SK-N-SH (cell line): ENCODE data around the gene DCLRE1B. TPM values are rescaled to one million over a fixed set of nuclear protein-coding genes. Genes with fewer than 3 reads are reported as not detected.

ENCODE experiments used
- CTCF ChIA-PET: fragments of 300-600, 350-600 bp; formaldehyde crosslinking; extraction: SDS; loops from one replicate; lab custom pipeline; 2021; lab: Yijun Ruan, JAX
- POLR2A ChIA-PET: fragments of 350-600 bp; sonication (Branson Sonifier 250); formaldehyde crosslinking; extraction: SDS; loops from one replicate; lab custom pipeline; 2020; ENCODE audit warnings: antibody characterized with exemption, inconsistent platforms; lab: Yijun Ruan, JAX
- DNase-seq: peaks from one replicate; pipeline ENCODE4 v3.0.0; 2012
- H2AFZ ChIP-seq: fragments of 200-600 bp; sonication (generic); 2 replicates; pipeline ENCODE4 v1.8.1; 2016; ENCODE audit warnings: antibody characterized with exemption, mild to moderate bottlenecking, low read depth
- H3F3A ChIP-seq: fragments of 200-600 bp; sonication (generic); replicated peaks from 2 replicates; pipeline ENCODE3; 2016; ENCODE audit warnings: antibody characterized with exemption, mild to moderate bottlenecking; ENCODE audit not compliant: insufficient read depth
- H3K27ac ChIP-seq, 2 experiments: fragments of 200-500 bp in 1 of 2; fragments of 200-600 bp in 1 of 2; sonication (Bioruptor generic) in 1 of 2; sonication (generic), shearing (Covaris generic) in 1 of 2; 2 replicates each; pipeline versions ENCODE4 v1.5.1 to v1.6.1; 2014 to 2016; ENCODE audit warnings: low read depth in 2 of 2, inconsistent platforms in 1 of 2, low read length in 1 of 2, mild to moderate bottlenecking in 1 of 2, mixed read lengths in 1 of 2
- H3K27me3 ChIP-seq: fragments of 200-600 bp; sonication (generic), shearing (Covaris generic); 2 replicates; pipeline ENCODE4 v1.6.1; 2016; ENCODE audit warnings: mixed run types; ENCODE audit not compliant: insufficient read depth
- H3K36me3 ChIP-seq, 2 experiments: fragments of 200-500 bp in 1 of 2; fragments of 200-600 bp in 1 of 2; sonication (Bioruptor generic) in 1 of 2; sonication (generic) in 1 of 2; replicated peaks in 1 of 2; 2 replicates each; pipeline versions ENCODE3 to v1.5.1; 2014 to 2016; ENCODE audit warnings: low read length in 1 of 2, mild to moderate bottlenecking in 1 of 2; ENCODE audit not compliant: insufficient read depth in 2 of 2, control insufficient read depth in 1 of 2
- H3K4me1 ChIP-seq, 2 experiments: fragments of 200-500 bp in 1 of 2; fragments of 200-600 bp in 1 of 2; sonication (Bioruptor generic) in 1 of 2; sonication (generic), shearing (Covaris generic) in 1 of 2; 2 replicates each; pipeline versions ENCODE4 v1.5.1 to v1.6.1; 2014 to 2016; ENCODE audit warnings: low read depth in 1 of 2, low read length in 1 of 2, mixed run types in 1 of 2; ENCODE audit not compliant: insufficient read depth in 2 of 2, control insufficient read depth in 1 of 2
- H3K4me2 ChIP-seq: fragments of 200-600 bp; sonication (generic), shearing (Covaris generic); 2 replicates; pipeline ENCODE4 v1.6.1; 2017; ENCODE audit warnings: mixed run types
- H3K4me3 ChIP-seq, 2 experiments: fragments of 200-500 bp in 1 of 2; fragments of 200-600 bp in 1 of 2; sonication (Bioruptor generic) in 1 of 2; sonication (generic), shearing (Covaris generic) in 1 of 2; 2 replicates each; pipeline versions ENCODE4 v1.5.1 to v1.8.1; 2014 to 2016; ENCODE audit warnings: low read depth in 2 of 2, inconsistent platforms in 1 of 2, low read length in 1 of 2, mild to moderate bottlenecking in 1 of 2, mixed read lengths in 1 of 2, moderate library complexity in 1 of 2
- H3K79me2 ChIP-seq: fragments of 200-600 bp; sonication (generic); 2 replicates; pipeline ENCODE4 v1.8.1; 2017; ENCODE audit warnings: mild to moderate bottlenecking; ENCODE audit not compliant: insufficient read depth
- H3K9ac ChIP-seq: fragments of 200-600 bp; sonication (generic); 2 replicates; pipeline ENCODE4 v1.6.1; 2017; ENCODE audit warnings: mixed run types
- H3K9me2 ChIP-seq: fragments of 200-600 bp; sonication (generic); 2 replicates; pipeline ENCODE4 v1.6.1; 2017; ENCODE audit warnings: mixed run types
- H3K9me3 ChIP-seq: fragments of 200-600 bp; sonication (generic); 2 replicates; pipeline ENCODE4 v1.6.1; 2017; ENCODE audit warnings: mixed run types, mild to moderate bottlenecking, moderate library complexity
- H4K20me1 ChIP-seq: fragments of 200-600 bp; sonication (generic); 2 replicates; pipeline ENCODE4 v1.6.1; 2017; ENCODE audit warnings: mild to moderate bottlenecking, mixed run types; ENCODE audit not compliant: insufficient read depth
- CHD2 ChIP-seq: fragments of 150-350 bp; IDR thresholded peaks from 2 replicates; pipeline ENCODE4 v1.6.1; 2018; ENCODE audit warnings: low read length; ENCODE audit not compliant: partially characterized antibody
- CTCF ChIP-seq: fragments of 200-600 bp; sonication (generic); IDR thresholded peaks from 2 replicates; pipeline ENCODE4 v1.6.1; 2017; ENCODE audit warnings: antibody characterized with exemption, mild to moderate bottlenecking, moderate library complexity
- EZH2phosphoT487 ChIP-seq: fragments of 200-600 bp; sonication (generic); IDR thresholded peaks from 2 replicates; pipeline ENCODE4 v1.6.1; 2017; ENCODE audit warnings: low read depth, mixed run types, mild to moderate bottlenecking, antibody characterized with exemption, moderate library complexity, borderline replicate concordance
- FOSL2 ChIP-seq: IDR thresholded peaks from 2 replicates; pipeline ENCODE4 v1.4.0; 2012; ENCODE audit warnings: low read depth, mild to moderate bottlenecking, moderate library complexity, borderline replicate concordance
- FOXJ3 ChIP-seq: sonication (generic); formaldehyde crosslinking; IDR thresholded peaks from 2 replicates; pipeline ENCODE4 v1.5.1; 2020; ENCODE audit warnings: mild to moderate bottlenecking, missing genetic modification reagents
- FOXM1 ChIP-seq: IDR thresholded peaks from 2 replicates; pipeline ENCODE4 v1.4.0; 2012; ENCODE audit warnings: low read depth, mild to moderate bottlenecking
- GATA2 ChIP-seq: sonication (generic); formaldehyde crosslinking; IDR thresholded peaks from 2 replicates; pipeline ENCODE4 v1.5.0; 2020; ENCODE audit warnings: mild to moderate bottlenecking, missing genetic modification reagents
- JUND ChIP-seq: IDR thresholded peaks from 2 replicates; pipeline ENCODE4 v1.4.0; 2012
- MEF2A ChIP-seq: IDR thresholded peaks from 2 replicates; pipeline ENCODE4 v1.4.0; 2012; ENCODE audit warnings: low read depth, borderline replicate concordance
- NRF1 ChIP-seq: IDR thresholded peaks from 2 replicates; pipeline ENCODE4 v1.6.1; 2012; ENCODE audit warnings: low read depth, mild to moderate bottlenecking, low read length
- RFX5 ChIP-seq: IDR thresholded peaks from 2 replicates; pipeline ENCODE4 v1.6.1; 2012; ENCODE audit warnings: mild to moderate bottlenecking, improper control_type of control experiment, low read length
- RXRA ChIP-seq: IDR thresholded peaks from 2 replicates; pipeline ENCODE4 v1.4.0; 2012; ENCODE audit warnings: low read depth, mild to moderate bottlenecking, borderline replicate concordance
- SIN3A ChIP-seq: IDR thresholded peaks from 2 replicates; pipeline ENCODE4 v1.6.1; 2012; ENCODE audit warnings: low read depth, mild to moderate bottlenecking, low read length, moderate library complexity, borderline replicate concordance
- SMC3 ChIP-seq: IDR thresholded peaks from 2 replicates; pipeline ENCODE4 v1.6.1; 2012; ENCODE audit warnings: low read depth, low read length, improper control_type of control experiment
- TAF1 ChIP-seq: IDR thresholded peaks from 2 replicates; pipeline ENCODE4 v1.6.1; 2012; ENCODE audit warnings: low read depth, mild to moderate bottlenecking, low read length, moderate library complexity, borderline replicate concordance
- TCF12 ChIP-seq: IDR thresholded peaks from 2 replicates; pipeline ENCODE4 v1.4.0; 2012
- WGBS: methylation state at CpG from one replicate; pipeline ENCODE4 v1.1.6; 2017; ENCODE audit warnings: low lambda C conversion rate; 5-methylcytosine and 5-hydroxymethylcytosine counted together
- polyA plus RNA-seq, 3 experiments: library from polyadenylated mRNA; depleted of rRNA; stranded (reverse); fragments of >200 nt; gene quantifications; 2 replicates each; pipeline ENCODE4 v1.2.3, GENCODE V29; 2012
- TF ChIP-seq, protein P1 (sequence below): IDR thresholded peaks from 2 replicates; pipeline ENCODE4 v1.4.0; 2012; ENCODE audit warnings: low read depth, borderline replicate concordance

The DCLRE1B gene
- polyA plus RNA-seq, 1 of the 3 experiments (the other 2 are of a cell fraction), result 3.0 TPM

- Histone ChIP-seq H3K36me3 (no peaks in the 10 kb centered on the region), H3K27me3 (no peaks in the 10 kb centered on the region), H3K4me3 (peak overlapping the region; percentile 93 to 99), H3F3A (no peaks in the 10 kb centered on the region), H3K9me2 (no peaks in the 10 kb centered on the region), H3K4me1 (peaks cover 8 to 22% of the 10 kb centered on the region in 2 experiments), H3K9me3 (no peaks in the 10 kb centered on the region), H2AFZ (0 out of 2 replicates have a peak overlapping the region, but pooled peaks have one; percentile 98), H3K79me2 (peaks cover 56% of the 10 kb centered on the region), H3K9ac (peak overlapping the region; percentile 98), H4K20me1 (peaks cover 43% of the 10 kb centered on the region), H3K27ac (peak overlapping the region; percentile 53 to 89), H3K4me2 (peak overlapping the region; percentile 95)
- TF ChIP-seq GATA2 (CRISPR knock-in tag), result no peak
- no peak for TF ChIP-seq FOXM1
- no peak for TF ChIP-seq TCF12
- TF ChIP-seq CTCF, result peak; percentile 25; the same call in 1 of the 2 replicates
- TF ChIP-seq RFX5, result no peak
- no peak for TF ChIP-seq JUND
- no peak for TF ChIP-seq TAF1
- TF ChIP-seq EZH2phosphoT487, result no peak
- no peak for TF ChIP-seq FOSL2
- 2% methylated on average over 11 of the region's 64 CpGs for WGBS
- ChIA-PET CTCF (interaction anchor here (0.7 to 3.2 kb wide), 15 partner anchors 9 to 247 kb away, joined by 3 to 19 read pairs (median 5); partner anchors contain the start of genes AP4B1, DCLRE1B, OLFML3 and RSBN1), POLR2A (interaction anchor here (1.6 to 2.9 kb wide), 2 partner anchors 25 to 171 kb away, joined by 4 to 21 read pairs; partner anchors contain the start of genes AP4B1, DCLRE1B and PHTF1)
- no peak for DNase-seq
Measured at GRCh38 chr1:113929750-113930498, 24.8 kb downstream of the DCLRE1B start.

GRCh38 chr1:113930499-113931161, 25.5 kb downstream of the DCLRE1B start:
- H3K27ac ChIP-seq, result peak overlapping the region; percentile 24 to 89; a peak in 2 of 4 replicates
- no peak overlapping the region for H2AFZ ChIP-seq
- CTCF ChIA-PET, result interaction anchor here (0.8 to 3.2 kb wide), 10 partner anchors 11 to 95 kb away, joined by 3 to 19 read pairs (median 5); partner anchors contain the start of genes AP4B1, DCLRE1B and OLFML3
- TF ChIP-seq FOXM1 (no peak), EZH2phosphoT487 (no peak), SMC3 (no peak), FOSL2 (no peak), MEF2A (no peak), NRF1 (no peak), FOXJ3 (no peak), TAF1 (no peak), SIN3A (no peak), CHD2 (no peak), RXRA (no peak)
- TF ChIP-seq, protein P1, sequence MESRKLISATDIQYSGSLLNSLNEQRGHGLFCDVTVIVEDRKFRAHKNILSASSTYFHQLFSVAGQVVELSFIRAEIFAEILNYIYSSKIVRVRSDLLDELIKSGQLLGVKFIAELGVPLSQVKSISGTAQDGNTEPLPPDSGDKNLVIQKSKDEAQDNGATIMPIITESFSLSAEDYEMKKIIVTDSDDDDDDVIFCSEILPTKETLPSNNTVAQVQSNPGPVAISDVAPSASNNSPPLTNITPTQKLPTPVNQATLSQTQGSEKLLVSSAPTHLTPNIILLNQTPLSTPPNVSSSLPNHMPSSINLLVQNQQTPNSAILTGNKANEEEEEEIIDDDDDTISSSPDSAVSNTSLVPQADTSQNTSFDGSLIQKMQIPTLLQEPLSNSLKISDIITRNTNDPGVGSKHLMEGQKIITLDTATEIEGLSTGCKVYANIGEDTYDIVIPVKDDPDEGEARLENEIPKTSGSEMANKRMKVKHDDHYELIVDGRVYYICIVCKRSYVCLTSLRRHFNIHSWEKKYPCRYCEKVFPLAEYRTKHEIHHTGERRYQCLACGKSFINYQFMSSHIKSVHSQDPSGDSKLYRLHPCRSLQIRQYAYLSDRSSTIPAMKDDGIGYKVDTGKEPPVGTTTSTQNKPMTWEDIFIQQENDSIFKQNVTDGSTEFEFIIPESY, result no peak
- TF ChIP-seq, all 33 proteins: peak for 0
- 8% methylated on average over 8 of the region's 8 CpGs for WGBS
- peak overlapping the region; percentile 95 for H3K4me2 ChIP-seq
- H3K36me3 ChIP-seq, result no peaks in the 10 kb centered on the region
- DNase-seq, result peak; percentile 43
- peak overlapping the region; percentile 93 to 99 for H3K4me3 ChIP-seq
- POLR2A ChIA-PET, result interaction anchor here (1.6 to 2.9 kb wide), 2 partner anchors 26 to 172 kb away, joined by 4 to 21 read pairs; partner anchors contain the start of genes AP4B1, DCLRE1B and PHTF1
- no peaks in the 10 kb centered on the region for H3K27me3 ChIP-seq
- H4K20me1 ChIP-seq, result peaks cover 50% of the 10 kb centered on the region
- no peaks in the 10 kb centered on the region for H3K9me2 ChIP-seq
- H3K9me3 ChIP-seq, result no peaks in the 10 kb centered on the region
- H3K9ac ChIP-seq, result peak overlapping the region; percentile 98
- H3K79me2 ChIP-seq, result peaks cover 63% of the 10 kb centered on the region
- H3F3A ChIP-seq, result no peaks in the 10 kb centered on the region
- H3K4me1 ChIP-seq, result peaks cover 8 to 22% of the 10 kb centered on the region in 2 experiments
